T-cell (primary cell): ENCODE measurements around the gene KIAA2012. TPM values are rescaled to one million over a fixed set of nuclear protein-coding genes. Genes with fewer than 3 reads are reported as not detected.

Source experiments
- ATAC-seq, 4 experiments: fragments of 200-7000 bp in 3 of 4; fragments of 150-1000 bp in 1 of 4; cut with Tn5 transposase; replicated peaks in 1 of 4; 1 replicate in 3 of 4; 2 replicates in 1 of 4; pipeline ENCODE4 v1.10.0; 2021; ENCODE audit warnings: moderate library complexity in 3 of 4, mild to moderate bottlenecking in 2 of 4, moderate number of reproducible peaks in 1 of 4
- CTCF ChIA-PET, 2 donors: fragments of 300-600 bp; sonication (Branson Sonifier 250); formaldehyde crosslinking; loops; one replicate each; lab custom pipeline; 2022; ENCODE audit warnings: antibody characterized with exemption in 2 of 2; lab: Charles Lee
- POLR2A ChIA-PET, 2 donors: fragments of 300-600 bp; sonication (Branson Sonifier 250); formaldehyde crosslinking; loops; one replicate each; lab custom pipeline; 2022; ENCODE audit warnings: antibody characterized with exemption in 2 of 2; lab: Charles Lee
- DNase-seq, 35 experiments: peaks; one replicate each; pipeline versions ENCODE4 v3.0.0 to v3.0.0-alpha.2; 2013 to 2023
- H3K27ac ChIP-seq: one replicate; pipeline ENCODE4 v1.5.1; 2013; ENCODE audit warnings: low read length
- H3K27me3 ChIP-seq, 2 experiments: replicated peaks in 1 of 2; 1 replicate in 1 of 2; 2 replicates in 1 of 2; pipeline versions ENCODE4 v1.6.1 to v1.7.0; 2013; ENCODE audit warnings: low read length in 1 of 2, mixed read lengths in 1 of 2; ENCODE audit not compliant: control insufficient read depth in 2 of 2, insufficient read depth in 2 of 2; ENCODE audit errors: extremely low read depth in 1 of 2
- H3K36me3 ChIP-seq, 2 donors: 1 replicate in 1 of 2; 2 replicates in 1 of 2; pipeline versions ENCODE4 v1.6.1 to v1.7.0; 2013; ENCODE audit warnings: low read length in 1 of 2; ENCODE audit not compliant: control insufficient read depth in 2 of 2, insufficient read depth in 1 of 2; ENCODE audit errors: extremely low read depth in 1 of 2
- H3K4me1 ChIP-seq, 2 experiments: 1 replicate in 1 of 2; 2 replicates in 1 of 2; pipeline versions ENCODE4 v1.6.1 to v1.7.0; 2013; ENCODE audit warnings: low read length in 2 of 2, mixed read lengths in 1 of 2; ENCODE audit not compliant: insufficient read depth in 2 of 2, control insufficient read depth in 1 of 2; ENCODE audit errors: extremely low read depth in 1 of 2
- H3K4me3 ChIP-seq, 2 donors: 1 replicate in 1 of 2; 2 replicates in 1 of 2; pipeline versions ENCODE4 v1.5.1 to v1.7.0; 2013; ENCODE audit warnings: mild to moderate bottlenecking in 2 of 2, low read length in 1 of 2, moderate library complexity in 1 of 2; ENCODE audit not compliant: control insufficient read depth in 1 of 2; ENCODE audit errors: extremely low read depth in 1 of 2
- H3K9me3 ChIP-seq: 2 replicates; pipeline ENCODE4 v1.7.0; 2013
- H3K27ac Mint-ChIP-seq, 2 donors: one replicate each; pipeline ENCODE4 v1.8.0; 2020 to 2021; ENCODE audit warnings: mild to moderate bottlenecking in 2 of 2, mixed read lengths in 2 of 2
- H3K27me3 Mint-ChIP-seq, 2 donors: one replicate each; pipeline ENCODE4 v1.8.0; 2021 to 2022; ENCODE audit warnings: mixed read lengths in 2 of 2
- H3K36me3 Mint-ChIP-seq: one replicate; pipeline ENCODE4 v1.8.0; 2021; ENCODE audit warnings: mixed read lengths
- H3K4me1 Mint-ChIP-seq, 3 donors: one replicate each; pipeline ENCODE4 v1.8.0; 2020 to 2022; ENCODE audit warnings: mixed read lengths in 3 of 3, mild to moderate bottlenecking in 1 of 3
- H3K4me3 Mint-ChIP-seq, 3 donors: one replicate each; pipeline ENCODE4 v1.8.0; 2020 to 2022; ENCODE audit warnings: mild to moderate bottlenecking in 3 of 3, mixed read lengths in 3 of 3, moderate library complexity in 3 of 3
- H3K9me3 Mint-ChIP-seq, 3 donors: one replicate each; pipeline ENCODE4 v1.8.0; 2020 to 2022; ENCODE audit warnings: mixed read lengths in 3 of 3
- WGBS: methylation state at CpG from one replicate; pipeline ENCODE4 v1.1.5; 2013; ENCODE audit warnings: missing lambda C conversion rate; ENCODE audit not compliant: insufficient coverage; 5-methylcytosine and 5-hydroxymethylcytosine counted together
- total RNA-seq, 35 experiments: library from RNA in 6 of 35; stranded (reverse) in 6 of 35; fragments of 120-200 nt in 1 of 35; gene quantifications; one replicate each; pipeline versions ENCODE4 v1.2.1 to v1.2.4 and lab custom pipeline; 2013 to 2026

The KIAA2012 gene
- total RNA-seq, 5 donors from 2014 or later (not counting 1 experiment from before 2014, with no cell fraction given): not detected

- CTCF ChIA-PET: no interaction called here
- Mint-ChIP-seq H3K27me3 (no peaks in the 10 kb centered on the region), H3K36me3 (no peaks in the 10 kb centered on the region), H3K27ac (no peak overlapping the region), H3K4me3 (no peak overlapping the region), H3K4me1 (peaks cover 0 to 6% (median 0%) of the 10 kb centered on the region in 3 donors), H3K9me3 (no peaks in the 10 kb centered on the region)
- no peaks in the 10 kb centered on the region for H3K9me3 ChIP-seq
- WGBS: 63% methylated on average over 3 of the region's 3 CpGs
- no peak for ATAC-seq
- POLR2A ChIA-PET: no interaction called here
- no peaks in the 10 kb centered on the region for H3K4me1 ChIP-seq
- H3K4me3 ChIP-seq: no peak overlapping the region
- no peak overlapping the region for H3K27ac ChIP-seq
- DNase-seq: no peak
- peaks cover 0 to 4% of the 10 kb centered on the region in 2 experiments for H3K27me3 ChIP-seq
- H3K36me3 ChIP-seq: no peaks in the 10 kb centered on the region
Observed at GRCh38 chr2:202096736-202097135, 23.7 kb downstream of the KIAA2012 start.

GRCh38 chr2:202098291-202098690 is 25.2 kb downstream of the KIAA2012 start:
- CTCF ChIA-PET: no interaction called here

GRCh38 chr2:202099515-202099914 is 26.5 kb downstream of the KIAA2012 start:
- WGBS: 90% methylated on average over 7 of the region's 7 CpGs
- Mint-ChIP-seq H3K27ac (no peak overlapping the region), H3K36me3 (no peaks in the 10 kb centered on the region), H3K27me3 (peaks cover 0 to 3% of the 10 kb centered on the region in 2 donors), H3K4me3 (no peak overlapping the region), H3K4me1 (peaks cover 0 to 6% (median 0%) of the 10 kb centered on the region in 3 donors), H3K9me3 (no peaks in the 10 kb centered on the region)
- CTCF ChIA-PET: no interaction called here
- Histone ChIP-seq H3K4me1 (no peaks in the 10 kb centered on the region), H3K27me3 (peaks cover 0 to 4% of the 10 kb centered on the region in 2 experiments), H3K9me3 (no peaks in the 10 kb centered on the region), H3K36me3 (no peaks in the 10 kb centered on the region), H3K27ac (no peak overlapping the region), H3K4me3 (no peak overlapping the region)
- ATAC-seq (no peak), DNase-seq (no peak)
- POLR2A ChIA-PET: no interaction called here

More at GRCh38 chr2:202098291-202098690, 25.2 kb downstream of the KIAA2012 start:
- no peaks in the 10 kb centered on the region for H3K27me3 Mint-ChIP-seq
- ATAC-seq (no peak), DNase-seq (no peak)
- no peaks in the 10 kb centered on the region for H3K4me1 ChIP-seq
- H3K9me3 ChIP-seq: no peaks in the 10 kb centered on the region
- no peak overlapping the region for H3K4me3 ChIP-seq
- POLR2A ChIA-PET: no interaction called here
- H3K9me3 Mint-ChIP-seq: no peaks in the 10 kb centered on the region
- no peaks in the 10 kb centered on the region for H3K36me3 Mint-ChIP-seq
- peaks cover 0 to 6% (median 0%) of the 10 kb centered on the region in 3 donors for H3K4me1 Mint-ChIP-seq
- H3K27ac Mint-ChIP-seq: no peak overlapping the region
- peaks cover 0 to 4% of the 10 kb centered on the region in 2 experiments for H3K27me3 ChIP-seq
- H3K27ac ChIP-seq: no peak overlapping the region
- no peaks in the 10 kb centered on the region for H3K36me3 ChIP-seq
- WGBS: no CpG with 5 or more reads among the region's 3 CpGs
- no peak overlapping the region for H3K4me3 Mint-ChIP-seq

GRCh38 chr2:202100176-202100575 is 27.1 kb downstream of the KIAA2012 start:
- H3K27me3 Mint-ChIP-seq: peaks cover 4 to 7% of the 10 kb centered on the region in 2 donors
- POLR2A ChIA-PET: no interaction called here
- Histone ChIP-seq H3K4me3 (no peak overlapping the region), H3K36me3 (no peaks in the 10 kb centered on the region), H3K4me1 (no peaks in the 10 kb centered on the region), H3K9me3 (no peaks in the 10 kb centered on the region), H3K27me3 (peaks cover 0 to 4% of the 10 kb centered on the region in 2 experiments), H3K27ac (no peak overlapping the region)
- WGBS: 20% methylated on average over 3 of the region's 4 CpGs
- H3K36me3 Mint-ChIP-seq: no peaks in the 10 kb centered on the region
- CTCF ChIA-PET: no interaction called here
- no peak overlapping the region for H3K27ac Mint-ChIP-seq
- no peak overlapping the region for H3K4me3 Mint-ChIP-seq
- ATAC-seq (no peak), DNase-seq (no peak)
- H3K9me3 Mint-ChIP-seq: no peaks in the 10 kb centered on the region
- H3K4me1 Mint-ChIP-seq: peaks cover 0 to 6% (median 0%) of the 10 kb centered on the region in 3 donors

GRCh38 chr2:202101026-202101579 is 28.0 kb downstream of the KIAA2012 start:
- ATAC-seq (no peak), DNase-seq (no peak)
- H3K27ac Mint-ChIP-seq: no peak overlapping the region
- Histone ChIP-seq H3K27me3 (peaks cover 0 to 11% of the 10 kb centered on the region in 2 experiments), H3K9me3 (no peaks in the 10 kb centered on the region), H3K4me3 (no peak overlapping the region), H3K36me3 (no peaks in the 10 kb centered on the region), H3K4me1 (no peaks in the 10 kb centered on the region), H3K27ac (no peak overlapping the region)
- H3K36me3 Mint-ChIP-seq: no peaks in the 10 kb centered on the region
- peaks cover 4 to 13% of the 10 kb centered on the region in 2 donors for H3K27me3 Mint-ChIP-seq
- H3K4me1 Mint-ChIP-seq: peaks cover 0 to 6% (median 0%) of the 10 kb centered on the region in 3 donors
- no CpG with 5 or more reads among the region's 3 CpGs for WGBS
- POLR2A ChIA-PET: no interaction called here
- no peak overlapping the region for H3K4me3 Mint-ChIP-seq
- no peaks in the 10 kb centered on the region for H3K9me3 Mint-ChIP-seq
- CTCF ChIA-PET: no interaction called here

- Histone ChIP-seq H3K9me3 (no peaks in the 10 kb centered on the region), H3K4me3 (no peak overlapping the region), H3K4me1 (no peaks in the 10 kb centered on the region), H3K27ac (no peak overlapping the region), H3K27me3 (peaks cover 0 to 7% of the 10 kb centered on the region in 2 experiments), H3K36me3 (no peaks in the 10 kb centered on the region)
- ATAC-seq (no peak), DNase-seq (no peak)
- Mint-ChIP-seq H3K27ac (no peak overlapping the region), H3K27me3 (peaks cover 4 to 13% of the 10 kb centered on the region in 2 donors), H3K4me3 (no peak overlapping the region), H3K36me3 (no peaks in the 10 kb centered on the region), H3K9me3 (no peaks in the 10 kb centered on the region), H3K4me1 (peaks cover 0 to 6% (median 0%) of the 10 kb centered on the region in 3 donors)
- CTCF ChIA-PET: no interaction called here
- POLR2A ChIA-PET: interaction anchor here in 1 of 2 donors (0.6 kb wide), 1 partner anchor 595 kb away, joined by 4 read pairs; no protein-coding TSS in a partner anchor
- 74% methylated on average over 3 of the region's 4 CpGs for WGBS
Observed at GRCh38 chr2:202102425-202103000, 29.5 kb downstream of the KIAA2012 start.
